ENCODE results near the gene PSMD3.
"Not testable (repeated sequence)": the region's sequence is repeated elsewhere in the genome, so short reads cannot be mapped to it uniquely, and the experiment has no call there.

PSMD3 gene

GRCh38 chr17:40001335-40001734 is 20.7 kb downstream of the PSMD3 start:
- H3K4me1 ChIP-seq (ENCODE audit: control insufficient read depth in 1 of 2, insufficient read depth in 2 of 2, low read length in 2 of 2); H4K91ac ChIP-seq (ENCODE audit: low read depth, low read length); H2BK12ac ChIP-seq (ENCODE audit: low read length); H3K27me3 ChIP-seq (ENCODE audit: insufficient read depth, low read length); DNase-seq; H2AK5ac ChIP-seq (ENCODE audit: low read length); H3K4me2 ChIP-seq (ENCODE audit: low read length); H3K9ac ChIP-seq (ENCODE audit: low read length); H2BK120ac ChIP-seq (ENCODE audit: insufficient read depth, low read length, poor library complexity); H2BK5ac ChIP-seq (ENCODE audit: low read depth, low read length, poor library complexity); H3K23ac ChIP-seq (ENCODE audit: low read length); H2AFZ ChIP-seq (ENCODE audit: insufficient read depth, low read length, poor library complexity); H4K8ac ChIP-seq (ENCODE audit: low read depth, low read length); H3K18ac ChIP-seq (ENCODE audit: low read length); H3K4ac ChIP-seq (ENCODE audit: low read depth, low read length); H3K79me1 ChIP-seq (ENCODE audit: low read length); H3K79me2 ChIP-seq (ENCODE audit: control insufficient read depth, insufficient read depth, low read length, poor library complexity); H3K4me3 ChIP-seq (ENCODE audit: low read depth, low read length); H3K9me3 ChIP-seq (ENCODE audit: insufficient read depth, low read depth, low read length); H3K27ac ChIP-seq (ENCODE audit: low read depth, low read length); H3K14ac ChIP-seq (ENCODE audit: low read length); H4K12ac ChIP-seq (ENCODE audit: low read depth, low read length): not testable (repeated sequence)
- H3K36me3 ChIP-seq (ENCODE audit: control insufficient read depth in 1 of 2, insufficient read depth in 2 of 2, low read length in 2 of 2) = peaks cover 16 to 19% of the 10 kb centered on the region in 2 experiments
- no CpG with 5 or more reads among the region's 8 CpGs for WGBS (ENCODE audit: extremely low coverage, insufficient coverage, insufficient read length)

DNA sequence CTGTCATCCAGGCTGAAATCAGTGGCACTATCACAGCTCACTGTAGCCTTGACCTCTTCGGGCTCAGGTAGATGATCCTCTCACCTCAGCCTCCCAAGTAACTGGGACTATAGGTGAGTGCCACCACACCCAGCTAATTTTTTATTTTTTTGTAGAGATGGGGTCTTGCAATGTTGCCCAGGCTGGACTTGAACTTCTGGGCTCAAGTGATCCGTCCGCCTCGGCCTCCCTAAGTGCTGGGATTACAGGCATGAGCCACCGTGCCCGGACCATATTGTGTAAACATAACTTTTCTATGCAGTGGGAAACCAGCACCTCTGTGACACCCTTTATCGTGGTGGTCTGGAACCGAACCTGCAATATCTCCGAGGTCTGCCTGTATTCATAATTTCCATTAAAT is 23.5 kb downstream of the PSMD3 start:
- no peak overlapping the region for H4K8ac ChIP-seq (ENCODE audit: low read depth, low read length)
- H3K27ac ChIP-seq (ENCODE audit: low read depth, low read length) = no peak overlapping the region
- H2BK12ac ChIP-seq (ENCODE audit: low read length) = no peak overlapping the region
- H3K4ac ChIP-seq (ENCODE audit: low read depth, low read length) = no peak overlapping the region
- no peaks in the 10 kb centered on the region for H3K4me1 ChIP-seq (ENCODE audit: control insufficient read depth in 1 of 2, insufficient read depth in 2 of 2, low read length in 2 of 2)
- peaks cover 3% of the 10 kb centered on the region for H3K9me3 ChIP-seq (ENCODE audit: insufficient read depth, low read depth, low read length)
- no peak overlapping the region for H3K9ac ChIP-seq (ENCODE audit: low read length)
- H3K4me3 ChIP-seq (ENCODE audit: low read depth, low read length) = no peak overlapping the region
- no peak overlapping the region for H2AK5ac ChIP-seq (ENCODE audit: low read length)
- no peaks in the 10 kb centered on the region for H3K27me3 ChIP-seq (ENCODE audit: insufficient read depth, low read length)
- no peak overlapping the region for H3K23ac ChIP-seq (ENCODE audit: low read length)
- H2BK120ac ChIP-seq (ENCODE audit: insufficient read depth, low read length, poor library complexity) = no peak overlapping the region
- no peak overlapping the region for H4K12ac ChIP-seq (ENCODE audit: low read depth, low read length)
- no peak overlapping the region for H2AFZ ChIP-seq (ENCODE audit: insufficient read depth, low read length, poor library complexity)
- H4K91ac ChIP-seq (ENCODE audit: low read depth, low read length) = no peak overlapping the region
- H2BK5ac ChIP-seq (ENCODE audit: low read depth, low read length, poor library complexity) = no peak overlapping the region
- H3K79me1 ChIP-seq (ENCODE audit: low read length) = no peaks in the 10 kb centered on the region
- no peak for DNase-seq
- no peak overlapping the region for H3K14ac ChIP-seq (ENCODE audit: low read length)
- H3K4me2 ChIP-seq (ENCODE audit: low read length) = no peak overlapping the region
- no peaks in the 10 kb centered on the region for H3K36me3 ChIP-seq (ENCODE audit: control insufficient read depth in 1 of 2, insufficient read depth in 2 of 2, low read length in 2 of 2)
- no peak overlapping the region for H3K18ac ChIP-seq (ENCODE audit: low read length)
- no peaks in the 10 kb centered on the region for H3K79me2 ChIP-seq (ENCODE audit: control insufficient read depth, insufficient read depth, low read length, poor library complexity)
- no CpG with 5 or more reads among the region's 9 CpGs for WGBS (ENCODE audit: extremely low coverage, insufficient coverage, insufficient read length)

DNA sequence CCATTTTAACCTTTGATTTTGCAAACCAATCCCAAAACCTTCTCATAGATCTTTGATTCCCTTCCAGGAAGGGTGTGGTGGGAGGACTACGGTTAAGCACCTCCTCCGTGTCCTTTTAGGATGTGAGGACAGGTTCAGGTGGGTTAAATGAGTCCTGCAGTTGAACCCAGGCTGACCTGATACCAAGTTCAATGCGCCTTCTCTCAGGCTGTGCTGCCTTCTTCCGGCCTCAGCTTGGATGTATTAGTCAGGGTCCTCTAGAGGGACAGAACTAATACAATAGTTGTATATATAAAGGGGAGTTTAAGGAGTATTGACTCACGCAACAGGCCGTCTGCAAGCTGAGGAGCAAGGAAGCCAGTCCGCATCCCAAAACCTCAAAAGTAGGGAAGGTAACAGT is 24.1 kb downstream of the PSMD3 start:
- Histone ChIP-seq H4K12ac (ENCODE audit: low read depth, low read length) (no peak overlapping the region), H3K14ac (ENCODE audit: low read length) (no peak overlapping the region), H3K23ac (ENCODE audit: low read length) (peak overlapping the region; percentile 13), H2AFZ (ENCODE audit: insufficient read depth, low read length, poor library complexity) (no peak overlapping the region), H3K36me3 (ENCODE audit: control insufficient read depth in 1 of 2, insufficient read depth in 2 of 2, low read length in 2 of 2) (no peaks in the 10 kb centered on the region), H3K27me3 (ENCODE audit: insufficient read depth, low read length) (no peaks in the 10 kb centered on the region), H3K4me3 (ENCODE audit: low read depth, low read length) (no peak overlapping the region), H3K9ac (ENCODE audit: low read length) (no peak overlapping the region), H3K9me3 (ENCODE audit: insufficient read depth, low read depth, low read length) (peaks cover 3% of the 10 kb centered on the region), H3K79me2 (ENCODE audit: control insufficient read depth, insufficient read depth, low read length, poor library complexity) (no peaks in the 10 kb centered on the region), H3K4me1 (ENCODE audit: control insufficient read depth in 1 of 2, insufficient read depth in 2 of 2, low read length in 2 of 2) (no peaks in the 10 kb centered on the region), H3K4me2 (ENCODE audit: low read length) (no peak overlapping the region), H2AK5ac (ENCODE audit: low read length) (no peak overlapping the region), H4K8ac (ENCODE audit: low read depth, low read length) (no peak overlapping the region), H2BK12ac (ENCODE audit: low read length) (no peak overlapping the region), H4K91ac (ENCODE audit: low read depth, low read length) (no peak overlapping the region), H2BK120ac (ENCODE audit: insufficient read depth, low read length, poor library complexity) (no peak overlapping the region), H3K27ac (ENCODE audit: low read depth, low read length) (no peak overlapping the region), H3K18ac (ENCODE audit: low read length) (no peak overlapping the region), H3K4ac (ENCODE audit: low read depth, low read length) (no peak overlapping the region), H3K79me1 (ENCODE audit: low read length) (no peaks in the 10 kb centered on the region), H2BK5ac (ENCODE audit: low read depth, low read length, poor library complexity) (no peak overlapping the region)
- no peak for DNase-seq
- WGBS (ENCODE audit: extremely low coverage, insufficient coverage, insufficient read length) = no CpG with 5 or more reads among the region's 7 CpGs

- Histone ChIP-seq H3K9ac (ENCODE audit: low read length) (no peak overlapping the region), H3K27me3 (ENCODE audit: insufficient read depth, low read length) (no peaks in the 10 kb centered on the region), H3K79me1 (ENCODE audit: low read length) (no peaks in the 10 kb centered on the region), H2BK12ac (ENCODE audit: low read length) (no peak overlapping the region), H3K4me3 (ENCODE audit: low read depth, low read length) (no peak overlapping the region), H3K4ac (ENCODE audit: low read depth, low read length) (no peak overlapping the region), H2AFZ (ENCODE audit: insufficient read depth, low read length, poor library complexity) (no peak overlapping the region), H3K4me2 (ENCODE audit: low read length) (no peak overlapping the region), H3K27ac (ENCODE audit: low read depth, low read length) (no peak overlapping the region), H2BK5ac (ENCODE audit: low read depth, low read length, poor library complexity) (no peak overlapping the region), H3K14ac (ENCODE audit: low read length) (no peak overlapping the region), H3K4me1 (ENCODE audit: control insufficient read depth in 1 of 2, insufficient read depth in 2 of 2, low read length in 2 of 2) (no peaks in the 10 kb centered on the region), H3K23ac (ENCODE audit: low read length) (no peak overlapping the region), H4K12ac (ENCODE audit: low read depth, low read length) (no peak overlapping the region), H4K8ac (ENCODE audit: low read depth, low read length) (no peak overlapping the region), H2AK5ac (ENCODE audit: low read length) (no peak overlapping the region), H3K9me3 (ENCODE audit: insufficient read depth, low read depth, low read length) (peaks cover 3% of the 10 kb centered on the region), H3K79me2 (ENCODE audit: control insufficient read depth, insufficient read depth, low read length, poor library complexity) (no peaks in the 10 kb centered on the region), H4K91ac (ENCODE audit: low read depth, low read length) (no peak overlapping the region), H3K36me3 (ENCODE audit: control insufficient read depth in 1 of 2, insufficient read depth in 2 of 2, low read length in 2 of 2) (no peaks in the 10 kb centered on the region), H2BK120ac (ENCODE audit: insufficient read depth, low read length, poor library complexity) (no peak overlapping the region), H3K18ac (ENCODE audit: low read length) (no peak overlapping the region)
- no peak for DNase-seq
- no CpG with 5 or more reads among the region's 6 CpGs for WGBS (ENCODE audit: extremely low coverage, insufficient coverage, insufficient read length)
Observed at GRCh38 chr17:40005520-40005919, 24.9 kb downstream of the PSMD3 start.

Data from trophoblast cell (in vitro differentiated cells and primary cell).